Measurements from ENCODE around the gene UPF3B. TPM values are rescaled to one million over a fixed set of nuclear protein-coding genes. Genes with fewer than 3 reads are reported as not detected.
A peak's percentile ranks its signal among the peaks of the same experiment; 100 is the strongest.
"Not testable (repeated sequence)": the region's sequence is repeated elsewhere in the genome, so short reads cannot be mapped to it uniquely, and the experiment has no call there.

The UPF3B gene
- total RNA-seq (3.7 TPM), polyA plus RNA-seq (9.9 TPM)

DNA sequence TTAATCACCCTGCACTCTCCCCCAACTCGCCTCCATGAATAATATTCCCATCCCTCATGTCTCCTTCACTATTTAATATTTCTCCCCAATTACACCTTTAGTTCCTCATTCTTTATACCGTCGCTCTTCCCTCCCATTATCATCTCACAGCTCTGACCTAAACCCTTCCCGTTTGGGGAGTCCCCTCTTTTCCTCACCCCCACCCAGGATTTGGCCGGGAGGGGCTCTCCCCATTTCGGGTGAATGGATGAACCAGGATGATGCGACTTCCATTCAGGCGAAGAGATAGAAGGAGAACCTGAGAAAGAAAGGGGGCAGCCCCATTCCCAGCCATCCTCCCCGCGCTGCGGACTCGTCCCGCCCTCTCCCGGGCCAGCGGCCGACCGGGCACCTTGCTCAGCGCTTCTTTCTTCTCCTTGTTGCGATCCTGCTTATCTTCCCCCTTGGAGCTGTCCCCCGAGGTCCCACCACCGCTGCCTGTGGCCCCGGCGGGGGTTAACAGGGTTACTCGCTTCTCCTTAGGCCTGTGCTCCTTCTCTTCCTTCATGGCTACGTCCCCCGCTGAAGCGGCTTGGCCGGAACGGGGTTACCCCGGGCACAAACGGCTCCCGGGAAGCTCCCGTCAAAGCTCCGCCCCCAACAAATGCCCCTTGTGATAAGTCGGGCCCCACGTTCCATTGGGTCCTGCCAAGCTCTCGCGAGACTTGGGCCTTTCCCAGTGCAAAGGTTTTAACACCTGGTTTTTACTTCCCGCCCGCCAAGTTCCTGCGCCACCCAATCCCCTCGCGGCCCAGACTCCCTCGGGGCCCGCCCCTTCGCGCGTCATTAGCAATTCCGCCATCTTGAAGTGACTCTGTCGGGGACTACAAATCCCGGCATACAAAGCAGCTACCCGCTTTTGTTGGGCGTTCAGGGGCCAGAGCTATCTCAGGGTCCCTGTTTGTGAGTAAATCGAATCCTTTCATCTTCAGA, at the start of gene UPF3B:
UPF3B (minus strand) TSS at position 582 of the 972 bp plus-strand sequence; CDS start at position 547, 35 bp downstream.
- Histone ChIP-seq H3K4me1 (ENCODE audit: insufficient read depth) (no peaks in the 10 kb centered on the region), H3K36me3 (ENCODE audit: insufficient read depth) (no peaks in the 10 kb centered on the region), H3K4me3 (ENCODE audit: low read depth, low read length) (peak within 1 kb of the TSS; percentile 63), H3K27ac (ENCODE audit: low read depth) (peak within 1 kb of the TSS; percentile 94)
- peak; percentile 91 for DNase-seq (ENCODE audit: extremely low spot score)
- WGBS: under 1% methylated on average over 53 of the region's 54 CpGs

DNA sequence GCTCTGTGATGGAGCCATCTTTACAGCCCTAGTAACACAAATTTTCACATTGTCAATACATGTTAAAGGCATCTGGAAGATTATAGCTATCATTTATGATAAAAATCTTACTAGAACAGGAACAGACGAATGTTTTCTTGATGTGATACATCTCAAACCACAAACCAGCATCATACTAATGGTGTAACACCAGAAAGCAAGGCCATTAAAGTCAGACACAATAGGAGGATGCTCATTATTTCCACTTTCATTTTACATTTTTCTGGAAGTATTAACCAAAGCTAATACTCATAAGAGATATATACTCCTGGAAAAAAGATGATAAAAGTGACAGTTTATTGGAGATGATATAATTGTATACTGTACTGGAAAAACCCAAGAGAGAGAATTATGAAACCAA, 48.2 kb upstream of the UPF3B start:
- no peaks in the 10 kb centered on the region for H3K4me1 ChIP-seq (ENCODE audit: insufficient read depth)
- no peak for DNase-seq (ENCODE audit: extremely low spot score)
- no peak overlapping the region for H3K27ac ChIP-seq (ENCODE audit: low read depth)
- no peaks in the 10 kb centered on the region for H3K36me3 ChIP-seq (ENCODE audit: insufficient read depth)
- H3K4me3 ChIP-seq (ENCODE audit: low read depth, low read length): no peak overlapping the region
- WGBS: 63% methylated on average over 1 of the region's 1 CpG

DNA sequence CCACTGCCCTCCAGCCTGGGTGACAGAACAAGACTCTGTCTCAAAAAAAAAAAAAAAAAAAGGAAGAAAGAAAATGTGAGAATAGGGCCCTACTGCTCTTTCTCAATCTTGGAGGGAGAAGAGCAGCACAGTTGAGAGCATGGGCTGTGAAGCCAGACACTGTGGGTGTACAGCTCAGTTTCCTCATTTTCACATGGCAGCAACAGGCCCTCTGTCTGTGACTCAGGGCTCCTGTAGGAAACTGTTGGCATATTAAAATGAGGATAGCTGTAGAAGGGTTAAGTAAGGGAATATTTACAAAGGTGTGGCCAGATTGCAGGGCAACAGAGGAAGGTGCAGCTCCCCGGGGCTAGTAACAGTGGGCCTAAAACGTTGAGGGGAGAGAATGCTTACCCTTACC, 46.4 kb upstream of the UPF3B start:
- DNase-seq (ENCODE audit: extremely low spot score): no peak
- 14% methylated on average over 2 of the region's 2 CpGs for WGBS
- no peak overlapping the region for H3K27ac ChIP-seq (ENCODE audit: low read depth)
- no peak overlapping the region for H3K4me3 ChIP-seq (ENCODE audit: low read depth, low read length)
- H3K4me1 ChIP-seq (ENCODE audit: insufficient read depth): no peaks in the 10 kb centered on the region
- no peaks in the 10 kb centered on the region for H3K36me3 ChIP-seq (ENCODE audit: insufficient read depth)

DNA sequence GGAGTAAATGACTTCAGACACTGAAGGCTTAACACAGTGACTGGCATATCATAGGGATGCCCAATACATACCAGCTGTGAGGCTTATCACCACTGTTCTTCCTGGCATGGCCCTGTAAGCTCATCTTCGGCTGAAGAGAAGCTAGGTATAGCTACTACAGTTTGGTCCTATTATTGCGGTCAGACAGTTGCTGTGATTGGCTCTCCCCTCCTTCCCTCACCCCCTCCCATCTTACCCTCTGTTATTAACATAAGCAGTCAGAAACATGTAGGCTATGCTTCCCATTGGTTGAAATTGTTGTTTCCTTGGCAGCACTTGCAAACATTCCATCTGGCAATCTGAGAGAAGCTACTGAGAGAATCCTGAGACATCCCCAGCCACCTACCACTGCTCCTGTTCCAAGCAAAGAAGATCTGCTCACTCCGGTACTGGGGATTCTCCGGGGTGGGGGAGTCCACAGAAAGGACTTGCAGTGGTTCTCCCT, 43.1 kb upstream of the UPF3B start, which contains the start of gene AKAP14:
AKAP14 (plus strand) TSS at position 51 of the 484 bp plus-strand sequence. CDS start 7,331 bp downstream, outside the sequence.
- WGBS: 33% methylated on average over 4 of the region's 4 CpGs
- Histone ChIP-seq H3K36me3 (ENCODE audit: insufficient read depth) (no peaks in the 10 kb centered on the region), H3K27ac (ENCODE audit: low read depth) (no peak within 1 kb of the TSS), H3K4me3 (ENCODE audit: low read depth, low read length) (no peak within 1 kb of the TSS), H3K4me1 (ENCODE audit: insufficient read depth) (no peaks in the 10 kb centered on the region)
- DNase-seq (ENCODE audit: extremely low spot score): no peak

- 36% methylated on average over 16 of the region's 16 CpGs for WGBS
- not testable (repeated sequence) for H3K36me3 ChIP-seq (ENCODE audit: insufficient read depth); DNase-seq (ENCODE audit: extremely low spot score); H3K27ac ChIP-seq (ENCODE audit: low read depth); H3K4me1 ChIP-seq (ENCODE audit: insufficient read depth); H3K4me3 ChIP-seq (ENCODE audit: low read depth, low read length)
Observed at GRCh38 chrX:119891961-119892692, 39.4 kb upstream of the UPF3B start.

DNA sequence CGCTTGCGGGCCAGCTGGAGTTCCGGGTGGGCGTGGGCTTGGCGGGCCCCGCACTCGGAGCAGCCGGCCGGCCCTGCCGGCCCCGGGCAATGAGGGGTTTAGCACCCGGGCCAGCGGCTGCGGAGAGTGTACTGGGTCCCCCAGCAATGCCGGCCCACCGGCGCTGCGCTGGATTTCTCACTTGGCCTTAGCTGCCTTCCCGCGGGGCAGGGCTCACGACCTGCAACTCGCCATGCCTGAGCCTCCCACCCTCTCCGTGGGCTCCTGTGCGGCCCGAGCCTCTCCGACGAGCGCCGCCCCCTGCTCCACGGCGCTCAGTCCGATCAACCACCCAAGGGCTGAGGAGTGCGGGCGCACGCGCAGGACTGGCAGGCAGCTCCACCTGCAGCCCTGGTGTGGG, 37.9 kb upstream of the UPF3B start:
- 87% methylated on average over 32 of the region's 36 CpGs for WGBS
- not testable (repeated sequence) for H3K27ac ChIP-seq (ENCODE audit: low read depth); DNase-seq (ENCODE audit: extremely low spot score); H3K4me3 ChIP-seq (ENCODE audit: low read depth, low read length); H3K4me1 ChIP-seq (ENCODE audit: insufficient read depth); H3K36me3 ChIP-seq (ENCODE audit: insufficient read depth)

GRCh38 chrX:119887721-119888425, 35.1 kb upstream of the UPF3B start:
- H3K4me3 ChIP-seq (ENCODE audit: low read depth, low read length): no peak overlapping the region
- no peaks in the 10 kb centered on the region for H3K36me3 ChIP-seq (ENCODE audit: insufficient read depth)
- no peak for DNase-seq (ENCODE audit: extremely low spot score)
- WGBS: 5% methylated on average over 40 of the region's 40 CpGs
- no peaks in the 10 kb centered on the region for H3K4me1 ChIP-seq (ENCODE audit: insufficient read depth)
- no peak overlapping the region for H3K27ac ChIP-seq (ENCODE audit: low read depth)

DNA sequence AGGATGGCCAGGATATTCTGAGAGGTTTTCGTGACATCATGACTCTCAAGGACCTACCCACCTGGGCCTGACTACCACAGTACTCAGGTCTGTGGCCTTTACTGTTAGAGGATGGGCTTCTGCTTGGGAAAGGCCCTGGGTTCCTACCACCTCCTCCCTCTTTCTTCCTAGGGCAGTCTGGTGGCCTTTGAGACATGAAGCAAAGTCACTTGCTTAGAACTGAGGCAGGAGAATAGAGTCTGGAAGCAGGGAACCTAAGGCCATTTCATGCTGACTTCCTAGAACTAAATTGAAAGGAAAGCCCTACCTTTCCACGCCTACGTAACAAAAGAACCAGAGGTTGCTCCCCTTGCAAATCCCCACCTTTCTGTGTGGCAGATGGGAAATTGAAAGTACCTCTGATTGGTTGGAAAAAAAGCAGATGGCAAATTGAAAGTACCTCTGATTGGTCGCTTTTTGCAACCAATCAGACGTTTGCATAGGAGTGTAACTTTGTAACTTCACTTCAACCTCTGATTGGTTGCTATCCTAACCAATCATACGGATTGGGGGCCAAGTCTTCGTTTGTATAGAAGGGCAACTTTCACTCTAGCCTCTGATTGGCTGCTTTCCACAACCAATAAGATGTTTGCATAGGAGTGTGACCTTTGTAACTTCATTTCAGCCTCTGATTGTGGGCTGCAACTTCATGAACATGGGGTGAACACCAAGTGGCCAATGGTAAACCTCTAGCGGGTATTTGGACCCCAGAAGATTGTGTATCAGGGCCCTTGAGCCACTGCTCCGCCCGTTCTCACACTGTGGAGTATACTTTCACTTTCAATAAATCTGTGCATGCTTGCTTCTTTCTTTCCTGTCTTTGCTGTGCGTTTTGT, 33.0 kb upstream of the UPF3B start:
- Histone ChIP-seq H3K36me3 (ENCODE audit: insufficient read depth) (no peaks in the 10 kb centered on the region), H3K4me1 (ENCODE audit: insufficient read depth) (no peaks in the 10 kb centered on the region), H3K4me3 (ENCODE audit: low read depth, low read length) (no peak overlapping the region), H3K27ac (ENCODE audit: low read depth) (no peak overlapping the region)
- DNase-seq (ENCODE audit: extremely low spot score): no peak
- WGBS: 86% methylated on average over 11 of the region's 11 CpGs

DNA sequence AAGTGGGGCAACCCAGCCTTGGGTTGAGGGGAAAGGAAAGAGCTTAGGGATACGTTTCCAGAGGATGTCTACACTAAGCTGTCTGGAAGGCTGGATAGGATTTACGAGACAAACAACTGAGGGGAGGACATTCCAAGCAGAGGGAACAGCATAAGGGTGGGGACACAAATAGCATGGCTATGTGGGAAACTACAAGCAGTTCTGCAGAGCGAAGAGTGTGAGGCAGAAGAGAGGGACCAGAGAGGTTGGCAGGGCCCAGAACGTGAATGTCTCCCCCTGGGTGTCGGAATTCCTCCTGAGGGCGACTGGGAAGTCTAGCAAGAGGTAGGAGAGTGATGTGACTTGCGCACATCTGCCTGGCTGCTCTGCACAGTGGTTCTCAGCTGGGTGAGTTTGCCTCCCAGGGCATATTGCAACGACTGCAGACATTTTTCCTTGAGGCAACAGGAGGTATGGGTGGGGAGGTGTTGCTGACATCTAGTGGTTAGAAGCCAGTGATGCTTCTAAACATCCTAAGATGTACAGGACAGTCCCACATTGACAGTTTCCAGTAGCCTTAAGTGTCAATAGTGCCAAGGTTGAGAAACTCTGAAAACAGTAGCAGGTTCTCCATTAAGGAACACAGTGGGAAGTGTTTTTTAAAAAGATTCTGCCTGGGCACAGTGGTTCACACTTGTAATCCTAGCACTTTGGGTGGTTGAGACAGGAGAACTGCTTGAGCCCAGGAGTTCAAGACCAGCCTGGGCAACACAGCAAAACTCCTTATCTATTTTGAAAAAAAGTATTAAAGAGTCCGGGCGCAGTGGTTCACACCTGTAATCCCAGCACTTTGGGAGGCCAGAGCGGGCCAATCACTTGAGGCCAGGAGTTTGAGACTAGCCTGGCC, 28.0 kb upstream of the UPF3B start:
- H3K4me1 ChIP-seq (ENCODE audit: insufficient read depth): no peaks in the 10 kb centered on the region
- DNase-seq (ENCODE audit: extremely low spot score): no peak
- H3K27ac ChIP-seq (ENCODE audit: low read depth): no peak overlapping the region
- no peaks in the 10 kb centered on the region for H3K36me3 ChIP-seq (ENCODE audit: insufficient read depth)
- 44% methylated on average over 11 of the region's 11 CpGs for WGBS
- no peak overlapping the region for H3K4me3 ChIP-seq (ENCODE audit: low read depth, low read length)

GRCh38 chrX:119880076-119880475, 27.3 kb upstream of the UPF3B start:
- Histone ChIP-seq H3K4me3 (ENCODE audit: low read depth, low read length) (no peak overlapping the region), H3K27ac (ENCODE audit: low read depth) (no peak overlapping the region), H3K4me1 (ENCODE audit: insufficient read depth) (no peaks in the 10 kb centered on the region), H3K36me3 (ENCODE audit: insufficient read depth) (no peaks in the 10 kb centered on the region)
- 81% methylated on average over 5 of the region's 5 CpGs for WGBS
- DNase-seq (ENCODE audit: extremely low spot score): no peak

DNA sequence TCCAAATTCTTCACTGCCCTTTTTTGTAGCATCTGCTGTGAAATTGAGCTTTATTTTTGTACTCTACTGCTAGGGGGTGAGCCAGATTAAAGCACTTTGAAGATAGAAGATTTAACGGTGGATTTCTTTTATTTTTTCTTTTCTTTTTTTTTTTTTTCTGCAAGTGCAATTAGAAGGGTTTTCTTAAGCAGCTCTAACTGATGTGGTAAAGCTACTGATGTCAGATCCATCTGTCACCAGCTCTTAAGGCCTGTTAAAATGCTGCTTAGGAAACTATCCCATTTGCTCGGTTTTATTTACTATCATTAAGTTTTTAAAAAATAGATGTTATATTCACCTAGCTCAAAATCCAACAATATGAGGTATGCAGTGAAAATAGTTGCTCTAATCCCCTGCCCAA, 26.0 kb upstream of the UPF3B start:
- Histone ChIP-seq H3K4me1 (ENCODE audit: insufficient read depth) (no peaks in the 10 kb centered on the region), H3K36me3 (ENCODE audit: insufficient read depth) (no peaks in the 10 kb centered on the region), H3K4me3 (ENCODE audit: low read depth, low read length) (no peak overlapping the region), H3K27ac (ENCODE audit: low read depth) (no peak overlapping the region)
- 57% methylated on average over 2 of the region's 2 CpGs for WGBS
- DNase-seq (ENCODE audit: extremely low spot score): no peak
